GM03348 (cell line): ENCODE data around the gene CFAP52.
"Not testable (repeated sequence)": the region's sequence is repeated elsewhere in the genome, so short reads cannot be mapped to it uniquely, and the experiment has no call there.

Experiments used
- DNase-seq: peaks from one replicate; pipeline ENCODE4 v3.0.0; 2012; ENCODE audit warnings: low spot score

Gene CFAP52, protein sequence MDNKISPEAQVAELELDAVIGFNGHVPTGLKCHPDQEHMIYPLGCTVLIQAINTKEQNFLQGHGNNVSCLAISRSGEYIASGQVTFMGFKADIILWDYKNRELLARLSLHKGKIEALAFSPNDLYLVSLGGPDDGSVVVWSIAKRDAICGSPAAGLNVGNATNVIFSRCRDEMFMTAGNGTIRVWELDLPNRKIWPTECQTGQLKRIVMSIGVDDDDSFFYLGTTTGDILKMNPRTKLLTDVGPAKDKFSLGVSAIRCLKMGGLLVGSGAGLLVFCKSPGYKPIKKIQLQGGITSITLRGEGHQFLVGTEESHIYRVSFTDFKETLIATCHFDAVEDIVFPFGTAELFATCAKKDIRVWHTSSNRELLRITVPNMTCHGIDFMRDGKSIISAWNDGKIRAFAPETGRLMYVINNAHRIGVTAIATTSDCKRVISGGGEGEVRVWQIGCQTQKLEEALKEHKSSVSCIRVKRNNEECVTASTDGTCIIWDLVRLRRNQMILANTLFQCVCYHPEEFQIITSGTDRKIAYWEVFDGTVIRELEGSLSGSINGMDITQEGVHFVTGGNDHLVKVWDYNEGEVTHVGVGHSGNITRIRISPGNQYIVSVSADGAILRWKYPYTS

GRCh38 chr17:9576521-9577372, at the start of gene CFAP52:
TSS of gene CFAP52 (plus strand) at chr17:9576642. CDS start at chr17:9576696, 54 bp downstream.
- peak; percentile 92 for DNase-seq

GRCh38 chr17:9527788-9528187, 48.7 kb upstream of the CFAP52 start:
- DNase-seq: no peak

- DNase-seq: peak; percentile 63
These were observed 47.3 kb upstream of the CFAP52 start for GRCh38 chr17:9529033-9529700.

GRCh38 chr17:9531034-9531433, 45.4 kb upstream of the CFAP52 start:
- DNase-seq: no peak

GRCh38 chr17:9532715-9533114, 43.7 kb upstream of the CFAP52 start:
- DNase-seq: no peak

GRCh38 chr17:9533441-9533840, 43.0 kb upstream of the CFAP52 start:
- DNase-seq: no peak

GRCh38 chr17:9536061-9536460, 40.4 kb upstream of the CFAP52 start:
- DNase-seq: no peak

- no peak for DNase-seq
These were observed 39.2 kb upstream of the CFAP52 start for GRCh38 chr17:9537177-9537776.

DNA sequence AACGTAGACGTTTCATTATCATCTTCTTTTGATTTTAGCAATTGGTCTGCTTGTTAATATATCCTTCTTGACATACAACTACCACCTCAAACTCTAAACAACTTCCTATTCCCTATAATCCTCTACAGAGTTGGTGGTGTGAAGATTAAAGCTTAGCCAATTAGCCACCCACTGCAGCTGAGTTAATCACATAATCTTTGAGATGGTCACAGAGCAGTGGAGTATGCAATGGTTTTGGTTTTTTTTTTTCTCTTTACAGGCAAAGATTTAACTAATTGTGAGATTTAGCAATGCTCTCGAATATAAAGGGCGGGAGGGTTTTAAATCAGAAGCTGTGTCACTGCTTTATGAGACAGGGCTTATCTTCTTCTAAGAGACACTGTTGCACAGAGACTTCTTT, 37.8 kb upstream of the CFAP52 start:
- DNase-seq: no peak

DNA sequence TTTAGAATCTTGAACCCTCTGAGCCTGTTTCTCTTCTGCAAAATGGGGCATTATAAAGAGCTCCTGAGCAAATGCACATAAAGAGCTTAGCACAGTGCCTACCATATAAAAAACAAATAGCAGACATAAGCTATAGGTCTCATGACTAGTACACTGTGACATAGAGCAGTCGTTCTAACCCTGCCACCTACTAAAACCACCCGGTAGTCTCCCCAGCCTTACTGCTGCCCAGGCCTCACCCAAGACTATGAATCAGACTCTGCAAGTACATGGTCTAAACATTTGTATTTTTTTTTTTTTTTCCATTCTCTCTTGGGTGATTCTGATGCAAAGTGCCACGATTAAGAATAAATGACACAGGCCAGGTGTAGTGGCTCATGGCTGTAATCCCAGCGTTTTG, 34.7 kb upstream of the CFAP52 start:
- no peak for DNase-seq

- DNase-seq: no peak
These were observed 32.2 kb upstream of the CFAP52 start for GRCh38 chr17:9544221-9544620.

DNA sequence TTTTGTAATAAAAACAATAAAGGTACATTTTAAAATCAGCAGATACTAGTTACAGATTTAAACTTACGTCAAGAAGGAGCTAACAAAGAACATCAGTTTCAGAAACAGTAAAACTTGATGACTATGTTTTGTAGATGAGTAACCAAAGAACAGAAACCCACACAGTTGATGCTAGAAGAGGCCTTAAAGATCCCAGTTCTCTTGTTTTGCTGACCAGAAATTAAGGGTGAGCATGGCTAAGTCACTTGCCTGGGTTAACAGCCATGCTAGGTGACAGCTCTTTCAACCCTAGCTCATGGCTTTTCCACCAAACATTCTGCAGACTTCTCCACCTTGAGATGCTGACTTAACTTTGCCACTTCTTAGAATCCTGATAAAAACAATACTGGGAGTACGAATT, 27.2 kb upstream of the CFAP52 start:
- no peak for DNase-seq

DNA sequence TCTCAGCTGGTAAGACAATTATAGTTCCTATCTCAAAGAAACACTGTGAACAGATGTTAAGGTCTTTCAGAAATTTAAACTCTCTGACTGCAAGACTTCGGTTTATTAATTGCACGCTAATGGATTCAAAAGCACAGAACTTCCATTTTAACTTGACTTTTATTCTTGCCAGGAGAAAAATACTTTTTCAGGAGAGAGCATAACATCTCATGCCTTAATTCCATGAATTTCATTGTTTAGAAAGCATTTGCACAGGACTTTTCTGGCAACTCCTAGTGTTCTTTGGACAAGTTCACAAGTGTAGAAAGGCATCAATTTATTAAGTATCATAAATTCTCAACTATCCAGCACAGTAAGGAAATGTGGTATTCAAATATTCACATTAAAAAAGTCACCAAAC, 23.3 kb upstream of the CFAP52 start:
- DNase-seq: no peak

DNA sequence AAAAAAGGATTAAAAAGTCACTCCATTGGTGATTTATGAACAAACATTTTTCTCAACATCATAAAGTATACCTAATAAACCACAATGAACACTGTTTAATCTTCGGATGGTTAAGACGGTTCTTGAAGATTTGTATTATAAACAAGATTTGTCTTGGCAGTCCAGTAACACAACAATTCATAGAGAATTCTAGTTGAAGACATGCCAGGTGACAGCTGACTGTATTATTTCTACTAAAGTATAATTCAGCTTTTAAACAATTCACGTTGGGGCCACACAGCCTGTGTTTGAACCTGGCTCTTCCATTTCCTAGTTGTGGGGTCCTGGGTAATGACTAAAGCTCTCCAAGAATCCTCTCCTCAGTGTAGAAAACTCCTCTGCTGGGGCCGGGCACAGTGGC, 22.8 kb upstream of the CFAP52 start:
- no peak for DNase-seq

DNA sequence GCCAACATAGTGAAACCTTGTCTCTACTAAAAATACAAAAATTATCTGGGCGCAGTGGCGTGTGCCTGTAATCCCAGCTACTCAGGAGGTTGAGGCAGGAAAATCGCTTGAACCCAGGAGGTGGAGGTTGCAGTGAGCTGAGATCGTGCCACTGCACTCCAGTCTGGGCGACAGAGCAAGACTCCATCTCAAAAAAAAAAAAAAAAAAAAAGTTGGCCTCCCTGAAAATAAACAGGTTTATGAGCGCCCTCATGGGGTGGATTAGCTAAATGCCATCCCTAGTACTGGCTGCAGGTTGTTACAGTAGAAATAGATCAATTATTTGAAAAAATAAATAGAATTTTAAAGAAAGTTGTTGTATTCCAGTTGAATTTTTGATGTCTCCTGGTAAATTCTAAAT, 21.7 kb upstream of the CFAP52 start:
- DNase-seq: peak; percentile 40

DNA sequence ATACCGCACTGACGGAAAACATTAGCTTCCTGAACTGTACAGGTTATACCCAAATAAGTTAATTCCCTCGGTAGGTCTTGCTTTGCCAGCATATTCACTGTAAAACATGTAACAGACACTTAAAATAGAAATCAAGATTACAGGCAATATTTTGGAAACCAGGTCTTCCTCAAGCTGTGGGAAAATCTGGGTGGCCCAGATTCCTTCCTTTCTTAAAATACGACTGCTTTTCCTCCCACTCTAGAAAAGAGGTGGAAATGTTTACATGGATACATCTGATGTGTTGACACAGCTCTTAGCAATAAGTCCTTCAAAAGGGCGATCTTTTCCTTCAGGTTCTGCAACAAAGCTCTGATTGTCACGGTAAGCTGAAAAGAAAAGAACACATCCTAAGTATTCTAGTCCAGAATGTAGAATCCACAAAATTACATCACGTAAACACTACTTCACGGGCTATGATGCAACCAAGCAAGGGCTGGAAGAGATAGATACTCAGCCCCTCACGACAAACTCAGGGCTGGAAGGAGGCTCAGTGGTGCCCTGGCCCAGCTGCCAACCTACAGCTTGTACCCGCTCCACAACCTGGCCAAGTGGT, 19.2 kb upstream of the CFAP52 start:
- DNase-seq: no peak

DNA sequence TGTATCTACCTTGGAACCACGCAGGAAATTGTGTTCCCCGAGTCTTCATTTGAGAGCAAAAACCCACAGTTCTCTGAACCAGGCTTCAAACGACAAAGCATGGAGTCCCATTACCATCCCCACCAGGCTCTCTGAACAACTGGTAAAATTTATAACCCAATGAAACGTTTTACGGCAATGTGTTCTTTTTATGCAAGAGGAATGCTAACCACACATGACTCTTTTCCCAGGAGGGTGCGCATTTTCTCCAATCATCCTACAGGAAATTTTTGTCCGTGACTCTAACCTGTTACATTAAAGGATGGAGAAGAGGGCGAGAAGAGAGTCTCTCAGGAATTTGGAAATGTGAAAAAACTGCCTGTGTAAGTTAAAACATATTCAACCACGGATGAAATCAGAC, 18.6 kb upstream of the CFAP52 start:
- no peak for DNase-seq

- no peak for DNase-seq
These were observed 12.3 kb upstream of the CFAP52 start for GRCh38 chr17:9564104-9564503.

GRCh38 chr17:9566067-9566466, 10.4 kb upstream of the CFAP52 start:
- no peak for DNase-seq

GRCh38 chr17:9566739-9567138, 9.7 kb upstream of the CFAP52 start:
- not testable (repeated sequence) for DNase-seq

DNA sequence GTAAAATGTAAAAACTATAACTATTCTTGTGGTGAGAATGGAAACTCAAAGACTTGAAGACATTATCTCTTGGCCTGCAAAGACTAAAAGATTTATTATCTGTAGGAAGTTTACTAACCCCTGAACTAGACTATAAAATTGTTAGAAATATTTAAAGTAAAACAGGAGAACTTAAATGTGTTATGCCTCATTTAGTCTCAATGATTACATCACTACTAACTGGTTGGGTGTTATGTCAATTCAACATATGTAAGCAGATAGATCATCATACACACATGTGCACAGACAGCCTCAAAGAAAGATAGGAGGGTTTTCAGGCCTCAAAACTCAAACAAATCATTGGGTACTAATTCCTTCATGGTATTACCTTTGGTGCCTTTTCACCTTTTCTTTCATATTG, 8.4 kb upstream of the CFAP52 start:
- no peak for DNase-seq
